Uterus (tissue), 4 donors: Measurements from ENCODE around the gene MYH13. TPM values are rescaled to one million over a fixed set of nuclear protein-coding genes. Genes with fewer than 3 reads are reported as not detected.

Source experiments
- DNase-seq, 2 donors: peaks; one replicate each; pipeline ENCODE4 v3.0.0-alpha.2; 2019 to 2020
- H3K27ac ChIP-seq, 2 donors: fragments of 200-600 bp; sonication (generic); 1 replicate in 1 of 2; 2 replicates in 1 of 2; pipeline ENCODE4 v1.5.1; 2016 to 2018
- H3K27me3 ChIP-seq, 2 donors: fragments of 200-600 bp; sonication (generic); one replicate each; pipeline ENCODE4 v1.5.1; 2018 to 2019; ENCODE audit warnings: control low read depth in 1 of 2
- H3K36me3 ChIP-seq, 2 donors: fragments of 200-600 bp; sonication (generic); one replicate each; pipeline ENCODE4 v1.5.1; 2019; ENCODE audit warnings: control low read depth in 1 of 2
- H3K4me1 ChIP-seq, 2 donors: fragments of 200-600 bp; sonication (generic); one replicate each; pipeline ENCODE4 v1.5.1; 2018 to 2019; ENCODE audit warnings: control low read depth in 1 of 2
- H3K4me3 ChIP-seq, 2 donors: fragments of 200-600 bp; sonication (generic); 1 replicate in 1 of 2; 2 replicates in 1 of 2; pipeline ENCODE4 v1.5.1; 2018 to 2019; ENCODE audit warnings: mild to moderate bottlenecking in 1 of 2
- H3K9me3 ChIP-seq, 2 donors: fragments of 200-600 bp; sonication (generic); one replicate each; pipeline ENCODE4 v1.5.1; 2019; ENCODE audit warnings: control low read depth in 1 of 2
- CTCF ChIP-seq, 4 experiments: fragments of 200-600 bp in 2 of 4; fragments of 450-650 bp in 2 of 4; sonication (generic) in 2 of 4; IDR thresholded peaks; one replicate each; pipeline ENCODE4 v1.5.1; 2016 to 2019; ENCODE audit warnings: antibody characterized with exemption in 4 of 4, mild to moderate bottlenecking in 2 of 4, moderate library complexity in 1 of 4
- POLR2A ChIP-seq, 2 donors: fragments of 450-650 bp; IDR thresholded peaks; one replicate each; pipeline ENCODE4 v1.6.1; 2016; ENCODE audit warnings: antibody characterized with exemption in 2 of 2, mild to moderate bottlenecking in 1 of 2, moderate library complexity in 1 of 2
- intact Hi-C: fragments of 100-400 bp; cut with DNase I; formaldehyde crosslinking; loops from one replicate; pipeline ENCODE4 v1.15.1; 2023; ENCODE audit warnings: low total_unique reads
- total RNA-seq, 4 donors: library from RNA; depleted of rRNA in 3 of 4; stranded (reverse); fragments of >200 nt in 3 of 4; gene quantifications; one replicate each; pipeline versions ENCODE4 v1.1.0 to v1.2.4, GENCODE V29; 2014 to 2023
- donor health status: DM: yes; HTN: yes; CAD: no.

MYH13 gene
- total RNA-seq, 4 donors from 2014 or later: not detected

- H3K27ac ChIP-seq: no peak overlapping the region
- no peaks in the 10 kb centered on the region for H3K36me3 ChIP-seq
- H3K9me3 ChIP-seq: no peaks in the 10 kb centered on the region
- TF ChIP-seq CTCF (IDR thresholded peaks at IDR 0.05) (no peak), POLR2A (IDR thresholded peaks at IDR 0.05) (no peak)
- DNase-seq: no peak
- intact Hi-C loops: no loop called here
- H3K4me1 ChIP-seq: no peaks in the 10 kb centered on the region
- H3K4me3 ChIP-seq: no peak overlapping the region
- H3K27me3 ChIP-seq: no peaks in the 10 kb centered on the region
These were observed 35.7 kb downstream of the MYH13 start for GRCh38 chr17:10337136-10337535.

GRCh38 chr17:10336393-10336792 lies 36.4 kb downstream of the MYH13 start:
- intact Hi-C loops: no loop called here
- Histone ChIP-seq H3K27ac (no peak overlapping the region), H3K36me3 (no peaks in the 10 kb centered on the region), H3K4me3 (no peak overlapping the region), H3K4me1 (no peaks in the 10 kb centered on the region), H3K9me3 (no peaks in the 10 kb centered on the region), H3K27me3 (no peaks in the 10 kb centered on the region)
- no peak for DNase-seq
- TF ChIP-seq POLR2A (IDR thresholded peaks at IDR 0.05): no peak
- no peak for TF ChIP-seq CTCF (IDR thresholded peaks at IDR 0.05)

GRCh38 chr17:10332515-10332914 lies 40.3 kb downstream of the MYH13 start:
- intact Hi-C loops: no loop called here
- TF ChIP-seq POLR2A (IDR thresholded peaks at IDR 0.05): no peak
- TF ChIP-seq CTCF (IDR thresholded peaks at IDR 0.05): no peak

GRCh38 chr17:10328971-10329923 lies 43.6 kb downstream of the MYH13 start:
- TF ChIP-seq POLR2A (IDR thresholded peaks at IDR 0.05) (no peak), CTCF (IDR thresholded peaks at IDR 0.05) (no peak)
- H3K4me3 ChIP-seq: no peak overlapping the region
- DNase-seq: no peak
- H3K36me3 ChIP-seq: no peaks in the 10 kb centered on the region
- H3K27ac ChIP-seq: no peak overlapping the region
- H3K4me1 ChIP-seq: no peaks in the 10 kb centered on the region
- intact Hi-C loops: no loop called here
- no peaks in the 10 kb centered on the region for H3K9me3 ChIP-seq
- H3K27me3 ChIP-seq: no peaks in the 10 kb centered on the region

More at GRCh38 chr17:10332515-10332914, 40.3 kb downstream of the MYH13 start:
- Histone ChIP-seq H3K4me3 (no peak overlapping the region), H3K27ac (no peak overlapping the region), H3K4me1 (no peaks in the 10 kb centered on the region), H3K36me3 (no peaks in the 10 kb centered on the region), H3K9me3 (no peaks in the 10 kb centered on the region), H3K27me3 (no peaks in the 10 kb centered on the region)
- no peak for DNase-seq

GRCh38 chr17:10328206-10328605 lies 44.6 kb downstream of the MYH13 start:
- Histone ChIP-seq H3K4me3 (no peak overlapping the region), H3K27ac (no peak overlapping the region), H3K4me1 (no peaks in the 10 kb centered on the region), H3K27me3 (no peaks in the 10 kb centered on the region), H3K9me3 (no peaks in the 10 kb centered on the region), H3K36me3 (no peaks in the 10 kb centered on the region)
- TF ChIP-seq CTCF (IDR thresholded peaks at IDR 0.05): no peak
- TF ChIP-seq POLR2A (IDR thresholded peaks at IDR 0.05): no peak
- DNase-seq: no peak
- intact Hi-C loops: no loop called here
